ENCODE data around the gene CSK. TPM values are rescaled to one million over a fixed set of nuclear protein-coding genes. Genes with fewer than 3 reads are reported as not detected.

The CSK gene
- total and polyA plus RNA-seq, 3 donors from 2014 or later: 41.5 to 45.6 (median 43.1) TPM

- peaks cover 30% of the 10 kb centered on the region for H3K4me1 ChIP-seq
- H3K9me3 ChIP-seq: no peaks in the 10 kb centered on the region
- intact Hi-C loops (cut with DNase I; ENCODE audit: low total_unique reads): no loop called here
- peak overlapping the region in 1 of 2 donors; percentile 89 for H3K27ac ChIP-seq
- no peaks in the 10 kb centered on the region for H3K36me3 ChIP-seq (ENCODE audit: low read depth, missing control alignments)
- no peak for TF ChIP-seq POLR2A (IDR thresholded peaks at IDR 0.05)
- TF ChIP-seq CTCF (IDR thresholded peaks at IDR 0.05): no peak
- H3K27me3 ChIP-seq: no peaks in the 10 kb centered on the region
- 74 to 93% methylated on average over 3 to 4 of the region's 4 CpGs for WGBS, 2 donors
- H3K4me3 ChIP-seq: no peak overlapping the region
- no peak for DNase-seq
These were observed 63.7 kb downstream of the CSK start for GRCh38 chr15:74845581-74845980.

- Histone ChIP-seq H3K4me3 (no peak overlapping the region), H3K36me3 (ENCODE audit: low read depth, missing control alignments) (no peaks in the 10 kb centered on the region), H3K27ac (no peak overlapping the region), H3K27me3 (no peaks in the 10 kb centered on the region), H3K4me1 (peaks cover 19% of the 10 kb centered on the region), H3K9me3 (no peaks in the 10 kb centered on the region)
- 92 to 93% methylated on average over 3 of the region's 3 CpGs for WGBS, 2 donors
- DNase-seq: no peak
- TF ChIP-seq POLR2A (IDR thresholded peaks at IDR 0.05): no peak
- intact Hi-C loops (cut with DNase I; ENCODE audit: low total_unique reads): no loop called here
These were observed 65.6 kb downstream of the CSK start for GRCh38 chr15:74847432-74847831.

GRCh38 chr15:74850393-74850792 lies 68.5 kb downstream of the CSK start:
- H3K4me3 ChIP-seq: no peak overlapping the region
- no peak overlapping the region for H3K27ac ChIP-seq
- WGBS, 2 donors: 83 to 88% methylated on average over 3 to 4 of the region's 4 CpGs
- no peaks in the 10 kb centered on the region for H3K9me3 ChIP-seq
- no peaks in the 10 kb centered on the region for H3K36me3 ChIP-seq (ENCODE audit: low read depth, missing control alignments)
- intact Hi-C loops (cut with DNase I; ENCODE audit: low total_unique reads): no loop called here
- H3K4me1 ChIP-seq: no peaks in the 10 kb centered on the region
- H3K27me3 ChIP-seq: no peaks in the 10 kb centered on the region
- DNase-seq: no peak
- no peak for TF ChIP-seq CTCF (IDR thresholded peaks at IDR 0.05)
- TF ChIP-seq POLR2A (IDR thresholded peaks at IDR 0.05): no peak

- Histone ChIP-seq H3K9me3 (no peaks in the 10 kb centered on the region), H3K27me3 (no peaks in the 10 kb centered on the region), H3K4me3 (no peak overlapping the region), H3K27ac (no peak overlapping the region), H3K36me3 (ENCODE audit: low read depth, missing control alignments) (no peaks in the 10 kb centered on the region), H3K4me1 (no peaks in the 10 kb centered on the region)
- 92 to 100% methylated on average over 1 to 7 of the region's 7 CpGs for WGBS, 2 donors
- intact Hi-C loops (cut with DNase I; ENCODE audit: low total_unique reads): no loop called here
- DNase-seq: no peak
- TF ChIP-seq CTCF (IDR thresholded peaks at IDR 0.05): no peak
- TF ChIP-seq POLR2A (IDR thresholded peaks at IDR 0.05): no peak
These were observed 70.1 kb downstream of the CSK start for GRCh38 chr15:74851960-74852359.

Small RNA genes lying within 50 kb of the gene (microRNA-seq; reads per million reads assigned to microRNA genes)
- gene MIR4513 (ENCODE audit: borderline number of aligned reads in 2 of 2, borderline replicate concordance in 1 of 2) (0 reads per million in 2 donors), gene MIR6882 (ENCODE audit: borderline number of aligned reads in 2 of 2, borderline replicate concordance in 1 of 2) (0 to 2.1 reads per million in 2 donors)

Small RNA genes lying within 50 kb of the gene (small RNA-seq; reads per million reads assigned to genes)
- 0 reads per million in 2 donors for gene CPLX3
- 0 reads per million in 2 donors for gene MIR4513
- 0.19 to 0.37 reads per million in 2 donors for gene MIR6882

Other genes with a start within 250 kb of the CSK start
- 10 to 100 TPM; 53.7 to 58.1 TPM for gene ARID3B, start 240.9 kb upstream of the CSK start, total RNA-seq
- 50.3 TPM for gene ARID3B, start 240.9 kb upstream of the CSK start, polyA plus RNA-seq (ENCODE audit: insufficient read depth, low read depth, low replicate concordance)
- 100 to 1,000 TPM; 162 to 197 TPM for gene CLK3, start 166.2 kb upstream of the CSK start, total RNA-seq
- 137 TPM for gene CLK3, start 166.2 kb upstream of the CSK start, polyA plus RNA-seq (ENCODE audit: insufficient read depth, low read depth, low replicate concordance)
- 10 to 100 TPM; 53.8 to 56.5 TPM for gene EDC3, start 86.1 kb upstream of the CSK start, total RNA-seq
- gene EDC3, start 86.1 kb upstream of the CSK start, polyA plus RNA-seq (ENCODE audit: insufficient read depth, low read depth, low replicate concordance): 96.0 TPM
- under 1 TPM; 0.19 to 0.31 TPM for gene CYP1A1, start 56.6 kb upstream of the CSK start, total RNA-seq
- gene CYP1A1, start 56.6 kb upstream of the CSK start, polyA plus RNA-seq (ENCODE audit: insufficient read depth, low read depth, low replicate concordance): 5.6 TPM
- under 1 TPM; 0.12 to 0.31 TPM for gene CYP1A2, start 33.2 kb upstream of the CSK start, total RNA-seq
- not detected for gene CYP1A2, start 33.2 kb upstream of the CSK start, polyA plus RNA-seq (ENCODE audit: insufficient read depth, low read depth, low replicate concordance)
- 1 to 10 TPM; 4.3 to 4.6 TPM for gene LMAN1L, start 30.8 kb downstream of the CSK start, total RNA-seq
- gene LMAN1L, start 30.8 kb downstream of the CSK start, polyA plus RNA-seq (ENCODE audit: insufficient read depth, low read depth, low replicate concordance): 2.2 TPM
- 1 to 10 TPM; 3.7 to 5.7 TPM for gene CPLX3, start 44.5 kb downstream of the CSK start, total RNA-seq
- gene CPLX3, start 44.5 kb downstream of the CSK start, polyA plus RNA-seq (ENCODE audit: insufficient read depth, low read depth, low replicate concordance): 3.6 TPM
- gene ULK3, start 61.1 kb downstream of the CSK start, total RNA-seq: 10 to 100 TPM; 68.2 to 78.5 TPM
- gene ULK3, start 61.1 kb downstream of the CSK start, polyA plus RNA-seq (ENCODE audit: insufficient read depth, low read depth, low replicate concordance): 27.0 TPM
- 100 to 1,000 TPM in 1 of 2 donors, 10 to 100 TPM in 1; 94.8 to 103 TPM for gene SCAMP2, start 91.3 kb downstream of the CSK start, total RNA-seq
- gene SCAMP2, start 91.3 kb downstream of the CSK start, polyA plus RNA-seq (ENCODE audit: insufficient read depth, low read depth, low replicate concordance): 130 TPM
- gene MPI, start 108.0 kb downstream of the CSK start, total RNA-seq: 10 to 100 TPM; 65.4 to 78.1 TPM
- gene MPI, start 108.0 kb downstream of the CSK start, polyA plus RNA-seq (ENCODE audit: insufficient read depth, low read depth, low replicate concordance): 92.6 TPM
- 10 to 100 TPM; 40.2 to 40.6 TPM for gene FAM219B, start 124.8 kb downstream of the CSK start, total RNA-seq
- gene FAM219B, start 124.8 kb downstream of the CSK start, polyA plus RNA-seq (ENCODE audit: insufficient read depth, low read depth, low replicate concordance): 32.6 TPM
- gene COX5A, start 156.0 kb downstream of the CSK start, total RNA-seq: 100 to 1,000 TPM in 1 of 2 donors, 10 to 100 TPM in 1; 77.4 to 107 TPM
- 426 TPM for gene COX5A, start 156.0 kb downstream of the CSK start, polyA plus RNA-seq (ENCODE audit: insufficient read depth, low read depth, low replicate concordance)
- 10 to 100 TPM in 1 of 2 donors, 1 to 10 TPM in 1; 6.5 to 15.9 TPM for gene RPP25, start 174.7 kb downstream of the CSK start, total RNA-seq
- gene RPP25, start 174.7 kb downstream of the CSK start, polyA plus RNA-seq (ENCODE audit: insufficient read depth, low read depth, low replicate concordance): 6.8 TPM
- 10 to 100 TPM; 25.3 to 37.0 TPM for gene SCAMP5, start 213.5 kb downstream of the CSK start, total RNA-seq
- 27.4 TPM for gene SCAMP5, start 213.5 kb downstream of the CSK start, polyA plus RNA-seq (ENCODE audit: insufficient read depth, low read depth, low replicate concordance)
- 10 to 100 TPM; 23.6 to 31.6 TPM for gene PPCDC, start 241.5 kb downstream of the CSK start, total RNA-seq
- gene PPCDC, start 241.5 kb downstream of the CSK start, polyA plus RNA-seq (ENCODE audit: insufficient read depth, low read depth, low replicate concordance): 18.0 TPM